ENCODE results near the gene RYR2.

Gene RYR2

DNA sequence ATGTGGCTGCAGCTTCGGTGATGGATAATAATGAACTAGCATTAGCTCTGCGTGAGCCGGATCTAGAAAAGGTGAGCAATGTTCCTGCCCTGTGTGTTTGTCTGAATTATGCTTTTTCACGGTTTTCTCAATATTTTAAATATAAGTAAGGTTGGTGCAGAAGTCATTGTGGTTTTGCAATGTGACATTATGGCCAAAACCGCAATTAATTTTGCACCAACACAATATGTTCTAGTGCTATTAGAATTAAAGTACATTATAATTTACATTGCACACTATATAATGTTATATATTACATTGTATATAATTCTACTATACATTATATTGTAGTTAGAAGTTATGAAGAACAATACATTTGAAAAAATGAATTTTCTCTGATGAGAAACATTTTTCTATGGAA, 592.9 kb downstream of the RYR2 start:
- ATAC-seq = no peak
- TF ChIP-seq ZFP30 (CRISPR knock-in tag; IDR thresholded peaks at IDR 0.05) = no peak
- no peak for TF ChIP-seq PPARA (CRISPR knock-in tag; IDR thresholded peaks at IDR 0.05; ENCODE audit: borderline replicate concordance)

GRCh38 chr1:237638555-237638954, 596.6 kb downstream of the RYR2 start:
- TF ChIP-seq ZNF8 (CRISPR knock-in tag; IDR thresholded peaks at IDR 0.05) (no peak), CSRNP3 (CRISPR knock-in tag; IDR thresholded peaks at IDR 0.05) (no peak), ARNTL (CRISPR knock-in tag; IDR thresholded peaks at IDR 0.05; ENCODE audit: borderline replicate concordance, low read depth) (no peak), TOX (CRISPR knock-in tag; IDR thresholded peaks at IDR 0.05; ENCODE audit: borderline replicate concordance) (no peak), ZC3H10 (CRISPR knock-in tag; IDR thresholded peaks at IDR 0.05) (no peak), SNAI2 (CRISPR knock-in tag; IDR thresholded peaks at IDR 0.05) (no peak)
- TF ChIP-seq, protein P1, sequence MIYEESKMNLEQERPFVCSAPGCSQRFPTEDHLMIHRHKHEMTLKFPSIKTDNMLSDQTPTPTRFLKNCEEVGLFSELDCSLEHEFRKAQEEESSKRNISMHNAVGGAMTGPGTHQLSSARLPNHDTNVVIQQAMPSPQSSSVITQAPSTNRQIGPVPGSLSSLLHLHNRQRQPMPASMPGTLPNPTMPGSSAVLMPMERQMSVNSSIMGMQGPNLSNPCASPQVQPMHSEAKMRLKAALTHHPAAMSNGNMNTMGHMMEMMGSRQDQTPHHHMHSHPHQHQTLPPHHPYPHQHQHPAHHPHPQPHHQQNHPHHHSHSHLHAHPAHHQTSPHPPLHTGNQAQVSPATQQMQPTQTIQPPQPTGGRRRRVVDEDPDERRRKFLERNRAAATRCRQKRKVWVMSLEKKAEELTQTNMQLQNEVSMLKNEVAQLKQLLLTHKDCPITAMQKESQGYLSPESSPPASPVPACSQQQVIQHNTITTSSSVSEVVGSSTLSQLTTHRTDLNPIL (CRISPR knock-in tag; IDR thresholded peaks at IDR 0.05; ENCODE audit: low read depth) = no peak
- ATAC-seq = no peak

GRCh38 chr1:237640011-237640671, 598.2 kb downstream of the RYR2 start:
- no peak for TF ChIP-seq GLIS3 (CRISPR knock-in tag; IDR thresholded peaks at IDR 0.05)
- no peak for TF ChIP-seq POU6F1 (CRISPR knock-in tag; IDR thresholded peaks at IDR 0.05; ENCODE audit: borderline replicate concordance, low read depth)
- no peak for TF ChIP-seq PPARA (CRISPR knock-in tag; IDR thresholded peaks at IDR 0.05; ENCODE audit: borderline replicate concordance)
- TF ChIP-seq BACH2 (CRISPR knock-in tag; IDR thresholded peaks at IDR 0.05; ENCODE audit: borderline replicate concordance) = no peak
- no peak for TF ChIP-seq ZNF565 (CRISPR knock-in tag; conservative IDR thresholded peaks at IDR 0.05; ENCODE audit: low read depth)
- no peak for TF ChIP-seq ARNTL (CRISPR knock-in tag; IDR thresholded peaks at IDR 0.05; ENCODE audit: borderline replicate concordance, low read depth)
- TF ChIP-seq CSDC2 (CRISPR knock-in tag; IDR thresholded peaks at IDR 0.05) = no peak
- no peak for TF ChIP-seq RARB (CRISPR knock-in tag; IDR thresholded peaks at IDR 0.05)
- TF ChIP-seq TOX (CRISPR knock-in tag; IDR thresholded peaks at IDR 0.05; ENCODE audit: borderline replicate concordance) = no peak
- no peak for TF ChIP-seq ZNF70 (CRISPR knock-in tag; IDR thresholded peaks at IDR 0.05)
- TF ChIP-seq SNAI2 (CRISPR knock-in tag; IDR thresholded peaks at IDR 0.05) = no peak
- TF ChIP-seq ESRRG (CRISPR knock-in tag; IDR thresholded peaks at IDR 0.05) = no peak
- TF ChIP-seq ISL1 (CRISPR knock-in tag; IDR thresholded peaks at IDR 0.05) = no peak
- TF ChIP-seq, protein P2, sequence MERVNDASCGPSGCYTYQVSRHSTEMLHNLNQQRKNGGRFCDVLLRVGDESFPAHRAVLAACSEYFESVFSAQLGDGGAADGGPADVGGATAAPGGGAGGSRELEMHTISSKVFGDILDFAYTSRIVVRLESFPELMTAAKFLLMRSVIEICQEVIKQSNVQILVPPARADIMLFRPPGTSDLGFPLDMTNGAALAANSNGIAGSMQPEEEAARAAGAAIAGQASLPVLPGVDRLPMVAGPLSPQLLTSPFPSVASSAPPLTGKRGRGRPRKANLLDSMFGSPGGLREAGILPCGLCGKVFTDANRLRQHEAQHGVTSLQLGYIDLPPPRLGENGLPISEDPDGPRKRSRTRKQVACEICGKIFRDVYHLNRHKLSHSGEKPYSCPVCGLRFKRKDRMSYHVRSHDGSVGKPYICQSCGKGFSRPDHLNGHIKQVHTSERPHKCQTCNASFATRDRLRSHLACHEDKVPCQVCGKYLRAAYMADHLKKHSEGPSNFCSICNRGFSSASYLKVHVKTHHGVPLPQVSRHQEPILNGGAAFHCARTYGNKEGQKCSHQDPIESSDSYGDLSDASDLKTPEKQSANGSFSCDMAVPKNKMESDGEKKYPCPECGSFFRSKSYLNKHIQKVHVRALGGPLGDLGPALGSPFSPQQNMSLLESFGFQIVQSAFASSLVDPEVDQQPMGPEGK (CRISPR knock-in tag; IDR thresholded peaks at IDR 0.05; ENCODE audit: borderline replicate concordance) = no peak
- no peak for TF ChIP-seq ZNF8 (CRISPR knock-in tag; IDR thresholded peaks at IDR 0.05)
- TF ChIP-seq TCF4 (CRISPR knock-in tag; IDR thresholded peaks at IDR 0.05; ENCODE audit: borderline replicate concordance) = no peak
- TF ChIP-seq ZFP30 (CRISPR knock-in tag; IDR thresholded peaks at IDR 0.05) = no peak
- TF ChIP-seq, protein P3, sequence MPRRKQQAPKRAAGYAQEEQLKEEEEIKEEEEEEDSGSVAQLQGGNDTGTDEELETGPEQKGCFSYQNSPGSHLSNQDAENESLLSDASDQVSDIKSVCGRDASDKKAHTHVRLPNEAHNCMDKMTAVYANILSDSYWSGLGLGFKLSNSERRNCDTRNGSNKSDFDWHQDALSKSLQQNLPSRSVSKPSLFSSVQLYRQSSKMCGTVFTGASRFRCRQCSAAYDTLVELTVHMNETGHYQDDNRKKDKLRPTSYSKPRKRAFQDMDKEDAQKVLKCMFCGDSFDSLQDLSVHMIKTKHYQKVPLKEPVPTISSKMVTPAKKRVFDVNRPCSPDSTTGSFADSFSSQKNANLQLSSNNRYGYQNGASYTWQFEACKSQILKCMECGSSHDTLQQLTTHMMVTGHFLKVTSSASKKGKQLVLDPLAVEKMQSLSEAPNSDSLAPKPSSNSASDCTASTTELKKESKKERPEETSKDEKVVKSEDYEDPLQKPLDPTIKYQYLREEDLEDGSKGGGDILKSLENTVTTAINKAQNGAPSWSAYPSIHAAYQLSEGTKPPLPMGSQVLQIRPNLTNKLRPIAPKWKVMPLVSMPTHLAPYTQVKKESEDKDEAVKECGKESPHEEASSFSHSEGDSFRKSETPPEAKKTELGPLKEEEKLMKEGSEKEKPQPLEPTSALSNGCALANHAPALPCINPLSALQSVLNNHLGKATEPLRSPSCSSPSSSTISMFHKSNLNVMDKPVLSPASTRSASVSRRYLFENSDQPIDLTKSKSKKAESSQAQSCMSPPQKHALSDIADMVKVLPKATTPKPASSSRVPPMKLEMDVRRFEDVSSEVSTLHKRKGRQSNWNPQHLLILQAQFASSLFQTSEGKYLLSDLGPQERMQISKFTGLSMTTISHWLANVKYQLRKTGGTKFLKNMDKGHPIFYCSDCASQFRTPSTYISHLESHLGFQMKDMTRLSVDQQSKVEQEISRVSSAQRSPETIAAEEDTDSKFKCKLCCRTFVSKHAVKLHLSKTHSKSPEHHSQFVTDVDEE (CRISPR knock-in tag; IDR thresholded peaks at IDR 0.05) = no peak
- no peak for TF ChIP-seq CSRNP3 (CRISPR knock-in tag; IDR thresholded peaks at IDR 0.05)
- no peak for TF ChIP-seq ZFP3 (CRISPR knock-in tag; IDR thresholded peaks at IDR 0.05)
- no peak for ATAC-seq
